ENCODE results near the gene JARID2.

The JARID2 gene

DNA sequence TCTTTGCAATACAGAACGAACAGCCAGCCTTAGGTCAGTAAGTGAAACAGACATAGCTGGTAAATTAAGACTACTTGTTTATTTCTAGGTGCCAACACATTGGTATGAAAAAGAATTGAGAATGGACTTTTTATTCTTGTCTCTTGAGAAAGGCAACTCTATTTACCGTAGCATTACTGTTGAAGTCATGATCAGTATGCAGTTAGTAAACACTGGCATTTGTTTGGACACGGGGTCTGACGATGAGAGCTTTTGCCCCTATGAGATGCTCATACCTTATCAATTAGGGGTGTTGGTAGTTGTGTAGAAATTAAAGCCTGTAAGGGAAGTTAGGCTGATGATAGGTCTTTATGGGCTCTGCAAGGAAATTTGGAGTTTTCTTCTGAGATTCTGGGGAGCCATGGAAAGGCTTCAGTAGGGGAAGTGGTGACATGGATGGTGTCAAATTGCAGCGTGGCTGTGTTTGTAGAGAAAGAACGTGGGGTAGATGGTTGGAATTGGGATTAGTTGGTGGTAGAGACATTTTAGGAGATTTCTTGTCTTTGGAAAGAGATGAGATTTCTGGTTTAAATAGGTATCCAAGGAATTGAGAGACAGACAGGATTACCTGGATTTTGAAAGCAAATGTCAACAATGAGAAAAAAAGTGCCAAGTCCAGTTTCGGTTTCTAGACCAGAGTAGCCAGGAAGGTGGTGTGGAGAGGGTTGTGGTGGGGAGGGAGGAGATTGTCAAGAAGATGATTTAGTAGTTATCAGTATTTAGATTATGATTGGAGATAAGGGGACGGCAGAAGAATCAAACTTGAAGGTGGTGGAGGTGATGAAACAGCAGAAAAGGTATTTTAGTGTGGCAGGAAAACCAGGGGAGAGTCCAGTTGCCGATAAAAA lies 116.6 kb downstream of the JARID2 start:
- DNase-seq, result no peak

DNA sequence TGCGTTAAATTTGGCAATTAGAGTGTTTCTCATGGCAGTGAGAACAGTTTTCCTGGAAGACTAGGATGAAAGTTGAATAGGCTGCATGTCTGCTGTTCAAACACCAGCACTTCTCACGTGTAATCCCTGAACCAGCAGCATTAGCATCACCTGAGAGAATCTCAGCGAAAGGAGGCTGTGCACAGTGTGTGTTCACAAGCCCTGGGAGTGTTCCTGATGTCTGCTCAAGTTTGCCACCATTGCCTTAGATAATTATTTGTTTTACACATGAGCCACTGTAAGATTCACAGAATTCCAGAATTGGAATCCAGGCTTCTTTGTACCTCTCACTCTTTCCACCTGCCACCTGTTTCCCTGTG lies 117.3 kb downstream of the JARID2 start:
- DNase-seq, result no peak

- no peak for DNase-seq
Observed at GRCh38 chr6:15363523-15364400, 117.9 kb downstream of the JARID2 start.

DNA sequence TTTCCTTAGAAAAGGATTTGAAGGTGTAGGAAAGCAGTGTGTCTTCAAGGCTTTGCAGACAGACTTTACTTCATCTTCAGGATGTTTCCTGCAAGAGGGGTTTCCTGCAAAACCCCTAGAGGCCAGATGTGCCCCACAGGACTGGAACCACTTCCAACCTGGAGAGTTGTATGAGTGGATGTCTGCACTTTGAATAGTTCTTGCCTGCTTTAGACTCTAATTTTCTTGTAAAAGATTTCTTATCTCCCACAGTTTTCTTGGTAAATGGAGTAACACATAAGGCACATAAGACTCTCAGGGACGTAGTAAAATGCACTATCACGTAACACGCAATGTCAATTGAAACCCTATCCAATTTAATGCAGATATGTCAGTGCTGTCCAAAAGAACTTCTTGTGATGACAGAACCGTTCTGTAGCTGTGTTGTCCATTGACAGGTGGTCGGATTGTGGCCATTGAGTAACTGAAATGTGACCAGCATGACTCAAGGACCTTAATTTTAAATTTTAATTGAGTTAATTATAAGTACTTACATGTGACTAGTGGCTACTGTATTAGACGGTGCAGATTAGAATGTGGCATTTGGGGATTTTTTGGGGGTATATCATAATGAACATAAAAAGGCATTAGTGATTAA lies 118.7 kb downstream of the JARID2 start:
- DNase-seq, result no peak

DNA sequence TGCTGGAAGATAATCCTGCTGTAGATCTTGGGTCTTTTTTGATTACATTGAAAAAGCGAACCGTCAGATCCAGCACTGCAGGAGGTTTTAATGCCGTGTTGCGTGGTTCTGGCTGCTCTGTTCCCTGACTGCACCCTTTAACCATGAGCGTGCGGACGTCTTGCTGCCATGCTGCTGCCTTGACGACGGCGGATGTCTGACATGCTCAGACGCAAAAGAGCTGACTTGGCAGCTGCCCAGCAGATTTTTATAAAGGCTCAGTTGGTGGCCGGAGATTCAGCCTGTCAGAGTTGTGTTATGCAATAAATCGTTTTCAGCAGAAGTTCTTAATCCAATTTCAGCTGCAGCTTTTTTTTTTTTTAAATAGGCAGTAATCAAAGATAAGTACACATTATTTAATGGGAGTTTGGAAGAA lies 119.4 kb downstream of the JARID2 start:
- DNase-seq, result no peak

DNA sequence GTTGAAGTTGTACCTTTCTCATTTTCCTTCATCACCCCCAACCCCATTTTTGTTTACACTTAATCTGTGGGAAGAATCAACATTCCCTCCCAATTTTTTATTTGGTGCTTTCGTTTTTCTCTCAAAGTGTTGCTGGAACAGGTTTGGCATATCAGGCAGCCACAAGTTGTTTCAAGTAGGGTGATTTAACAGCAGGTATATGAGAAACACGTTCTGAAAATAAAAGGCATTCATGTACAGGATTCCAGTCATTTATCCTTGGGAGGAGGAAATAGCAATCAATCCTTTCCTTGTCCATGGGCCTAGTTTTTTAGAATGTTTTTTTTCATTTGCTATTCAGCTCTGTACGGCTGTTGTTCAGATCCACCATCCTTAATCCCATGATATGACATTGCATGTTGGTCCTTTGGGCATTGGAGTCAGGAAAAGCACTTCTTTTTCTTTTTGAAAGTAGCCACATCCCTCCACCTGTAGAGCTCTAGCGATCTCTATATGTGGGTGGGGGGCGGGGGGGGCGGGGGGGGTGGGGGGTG lies 120.2 kb downstream of the JARID2 start:
- no peak for DNase-seq

DNA sequence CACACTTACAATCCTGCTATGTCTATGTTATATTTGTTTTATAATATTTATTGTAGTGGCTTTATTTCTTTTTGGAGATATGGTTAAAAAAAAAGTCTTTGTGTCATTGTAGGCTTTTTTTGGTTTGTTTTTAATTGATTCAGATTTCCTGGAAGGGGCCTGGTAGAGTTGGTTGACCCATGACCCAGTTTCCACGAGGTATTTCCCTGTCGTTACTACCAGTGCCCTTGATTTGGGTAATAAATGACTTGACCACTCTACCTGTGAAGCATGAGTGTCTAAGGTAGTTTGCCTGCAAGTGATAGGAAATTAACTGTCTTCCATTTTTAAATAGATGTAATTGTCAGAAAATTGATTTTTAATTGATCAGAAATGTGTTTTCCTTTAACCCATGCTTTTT lies 121.0 kb downstream of the JARID2 start:
- DNase-seq, result no peak

DNA sequence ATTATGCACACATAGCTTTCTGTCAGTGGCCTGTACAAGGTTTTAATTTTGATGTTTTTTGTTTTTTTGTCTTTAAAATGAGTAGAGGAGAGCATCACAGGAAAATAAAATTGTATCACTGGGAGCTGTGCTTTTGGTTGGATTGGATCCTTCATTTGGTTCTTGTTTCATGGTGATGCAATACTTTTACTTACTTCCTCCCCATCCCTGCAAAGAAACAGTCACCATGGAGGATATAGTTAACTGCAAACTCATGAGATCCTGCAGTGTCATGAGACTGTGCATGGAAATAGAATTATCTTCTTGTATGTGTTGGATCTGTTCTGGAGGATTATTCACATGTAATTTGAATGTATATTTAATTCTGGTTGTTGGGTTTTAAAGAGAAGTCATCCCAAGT lies 122.3 kb downstream of the JARID2 start:
- no peak for DNase-seq

DNA sequence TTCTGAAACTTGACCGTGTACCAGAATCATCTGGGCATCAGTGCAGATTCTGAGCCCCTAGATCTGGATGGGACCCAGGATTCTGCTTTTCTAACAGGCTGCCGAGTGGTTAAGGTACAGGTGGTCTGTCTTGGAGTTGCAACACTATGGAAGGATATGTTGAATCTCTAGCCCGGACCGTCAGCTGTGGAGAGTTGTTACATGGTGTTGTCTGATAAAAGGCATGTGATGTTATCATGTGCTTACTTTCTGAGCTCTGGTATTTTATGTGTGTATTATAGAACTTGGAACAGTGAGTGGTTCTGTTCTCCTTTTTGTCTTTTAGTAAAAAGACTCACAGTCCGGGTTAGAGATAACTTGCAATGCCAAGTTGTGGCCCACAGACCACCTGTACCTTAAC lies 123.0 kb downstream of the JARID2 start:
- no peak for DNase-seq

GRCh38 chr6:15369838-15370237 lies 124.0 kb downstream of the JARID2 start:
- no peak for DNase-seq

DNA sequence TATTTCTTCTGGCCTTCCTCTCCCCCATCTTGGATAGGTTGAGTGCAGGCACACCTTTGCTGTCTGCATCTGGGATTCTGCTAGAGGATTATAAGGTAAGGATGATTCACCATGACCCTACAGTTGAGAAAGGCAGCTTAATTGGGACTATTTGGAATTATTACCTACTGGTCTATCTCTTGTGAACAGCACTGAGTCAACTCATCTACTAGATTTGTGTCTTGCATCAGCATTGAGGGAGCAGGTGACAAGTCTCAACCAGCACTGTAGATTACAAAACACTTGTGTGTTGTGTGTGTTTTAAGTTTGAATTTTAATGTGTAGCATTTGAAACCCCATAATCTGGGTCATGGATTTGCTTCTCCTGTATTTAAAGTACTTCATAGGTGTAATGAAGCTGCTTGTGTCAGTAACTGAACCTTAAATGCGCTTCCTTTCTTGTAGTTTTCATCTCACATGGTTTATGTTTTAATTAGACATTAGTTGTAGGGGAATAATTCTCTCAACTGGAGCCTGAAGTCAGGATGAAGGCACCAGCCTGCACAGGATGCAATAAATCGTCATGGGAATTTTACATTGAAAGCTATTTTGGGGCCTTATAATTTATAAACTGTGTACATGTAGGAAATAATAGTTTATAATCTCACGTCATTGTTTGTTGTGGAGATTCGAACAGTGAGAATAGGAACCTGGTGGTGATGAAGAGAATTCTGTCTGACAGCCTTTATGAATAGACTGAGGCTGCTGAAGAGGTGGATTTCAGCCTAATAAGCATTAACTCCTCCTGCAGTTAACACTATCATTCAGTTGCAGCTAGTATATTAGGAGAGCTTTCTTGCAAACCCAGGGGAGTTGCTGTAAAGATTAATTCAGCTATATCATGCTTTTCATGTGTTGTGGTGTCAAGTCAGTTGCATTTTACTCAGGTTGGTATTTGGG lies 125.1 kb downstream of the JARID2 start:
- DNase-seq, result no peak

GRCh38 chr6:15372932-15373331 lies 127.1 kb downstream of the JARID2 start:
- DNase-seq, result no peak

DNA sequence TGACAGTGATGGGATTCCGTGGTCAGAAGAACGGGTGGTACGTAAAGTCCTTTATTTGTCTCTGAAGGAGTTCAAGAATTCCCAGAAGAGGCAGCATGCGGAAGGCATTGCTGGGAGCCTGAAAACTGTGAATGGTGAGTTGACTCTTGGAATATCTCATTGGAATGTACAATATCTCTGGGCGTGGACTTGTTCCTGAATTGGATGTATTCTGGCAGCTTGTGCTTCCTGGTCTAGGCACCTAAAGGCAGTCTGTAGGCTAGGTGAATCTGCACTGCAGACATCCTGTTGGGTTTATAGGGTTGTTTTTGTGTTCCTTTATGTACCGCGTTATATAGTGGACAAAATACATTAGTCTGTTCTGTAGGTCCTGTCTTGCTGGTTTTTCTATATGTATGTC lies 128.2 kb downstream of the JARID2 start:
- DNase-seq, result no peak

DNA sequence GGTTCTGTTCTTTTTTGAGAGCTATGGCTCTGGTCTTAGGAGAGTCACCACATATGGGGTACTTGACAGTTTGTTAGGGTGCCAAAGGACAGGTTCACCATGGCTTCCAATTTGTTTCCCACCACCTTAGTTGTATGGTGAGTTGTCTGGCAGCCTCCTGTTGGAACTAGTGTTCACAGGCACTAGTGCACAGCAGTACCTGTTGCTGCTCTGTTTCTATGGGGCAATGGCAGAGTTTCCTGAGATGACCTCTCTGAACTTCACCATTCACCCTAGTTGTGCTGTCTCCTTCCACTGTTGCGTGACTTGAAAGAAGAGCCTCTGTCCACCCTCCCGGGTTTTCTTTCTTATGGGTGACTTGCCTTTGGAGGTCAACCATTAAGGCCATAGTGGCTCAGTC lies 129.1 kb downstream of the JARID2 start:
- DNase-seq, result no peak

DNA sequence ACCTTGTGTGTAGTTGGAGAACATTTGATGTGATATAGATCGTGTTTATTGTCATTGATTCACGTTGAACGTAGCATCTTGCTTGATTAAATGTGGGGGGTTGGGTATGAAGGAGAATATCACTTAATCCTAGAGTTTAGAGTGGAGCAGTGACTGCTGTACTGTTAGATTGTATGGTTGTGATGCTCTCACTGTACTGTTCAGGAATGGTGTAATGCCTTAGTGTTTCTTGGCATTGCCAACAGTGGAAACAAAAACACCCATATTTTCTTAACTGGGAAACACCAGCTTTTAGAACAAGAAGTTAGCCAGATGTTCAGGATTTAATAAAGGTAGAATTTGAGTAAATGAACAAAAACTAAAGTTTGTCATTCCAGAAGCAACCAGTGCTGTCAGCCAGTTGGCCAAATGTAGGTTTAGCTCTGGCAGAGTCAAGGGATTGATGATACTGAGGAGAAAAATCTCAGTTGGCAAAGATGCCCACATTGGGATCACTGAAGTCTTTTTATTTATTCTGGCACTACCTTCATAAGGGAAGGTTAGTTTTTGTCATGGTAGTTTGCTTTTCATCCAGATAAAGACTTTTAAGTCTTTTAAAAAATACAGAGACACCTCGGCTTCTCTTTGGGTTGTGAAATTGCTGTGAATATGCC lies 129.9 kb downstream of the JARID2 start:
- no peak for DNase-seq

DNA sequence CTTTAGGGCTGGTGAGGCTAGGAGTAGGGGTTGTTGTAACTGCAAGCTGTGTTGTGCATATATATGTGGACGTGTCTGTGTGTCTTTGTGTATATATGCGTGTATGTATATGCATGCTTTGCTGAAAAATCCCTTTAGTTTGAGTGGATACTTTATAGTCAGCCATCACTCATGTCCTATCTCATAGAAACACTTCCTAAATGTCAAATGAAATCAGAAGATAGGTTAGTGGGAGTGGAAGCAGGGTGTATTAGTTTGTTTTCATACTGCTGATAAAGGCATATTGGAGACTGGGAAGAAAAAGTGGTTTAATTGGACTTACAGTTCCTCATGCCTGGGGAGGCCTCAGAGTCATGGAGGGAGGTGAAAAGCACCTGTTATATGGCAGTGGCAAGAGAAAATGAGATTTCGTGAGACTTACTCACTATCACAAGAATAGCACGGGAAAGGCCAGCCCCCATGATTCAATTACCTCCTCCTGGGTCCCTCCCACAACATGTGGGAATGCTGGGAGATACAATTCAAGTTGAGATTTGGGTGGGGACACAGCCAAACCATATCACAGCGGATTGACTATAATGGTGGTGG lies 131.1 kb downstream of the JARID2 start:
- DNase-seq, result no peak

- no peak for DNase-seq
Observed at GRCh38 chr6:15378272-15378671, 132.4 kb downstream of the JARID2 start.

- DNase-seq, result no peak
Observed at GRCh38 chr6:15378866-15379265, 133.0 kb downstream of the JARID2 start.

DNA sequence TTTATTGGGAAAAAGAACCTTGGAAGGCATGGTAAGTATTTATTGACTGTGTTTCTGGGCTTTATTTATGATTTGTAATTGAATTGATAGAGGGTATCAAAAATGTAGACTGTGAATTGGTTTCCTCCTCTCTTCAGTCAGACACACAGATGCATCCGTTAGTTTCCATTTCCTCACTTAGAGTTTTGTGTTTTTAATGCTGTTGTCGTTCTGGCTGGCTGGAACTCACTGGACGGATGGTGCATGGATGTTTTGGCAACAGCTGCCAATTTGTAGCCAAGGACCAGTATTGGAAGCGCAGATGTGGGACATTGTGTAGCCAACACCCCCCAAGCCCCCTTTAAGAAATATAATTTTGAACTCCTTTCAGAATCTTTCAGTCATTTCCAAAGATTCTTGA lies 134.5 kb downstream of the JARID2 start:
- DNase-seq, result no peak

DNA sequence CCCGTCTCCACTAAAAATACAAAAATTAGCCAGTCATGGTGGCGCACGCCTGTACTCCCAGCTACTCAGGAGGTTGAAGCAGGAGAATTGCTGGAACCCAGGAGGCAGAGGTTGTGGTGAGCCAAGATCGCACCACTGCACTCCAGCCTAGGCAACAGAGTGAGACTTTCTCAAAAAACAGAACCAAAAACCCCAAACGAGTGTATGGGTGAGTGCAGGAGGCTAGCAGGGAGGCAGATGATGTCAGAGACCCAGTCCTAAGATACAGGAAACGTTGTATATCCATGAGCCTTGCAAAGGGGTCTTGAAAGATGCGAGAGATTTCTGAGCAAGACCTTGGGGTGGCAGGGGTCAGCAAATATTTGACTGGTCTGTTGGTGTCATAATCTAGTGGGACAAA lies 136.2 kb downstream of the JARID2 start:
- no peak for DNase-seq

DNA sequence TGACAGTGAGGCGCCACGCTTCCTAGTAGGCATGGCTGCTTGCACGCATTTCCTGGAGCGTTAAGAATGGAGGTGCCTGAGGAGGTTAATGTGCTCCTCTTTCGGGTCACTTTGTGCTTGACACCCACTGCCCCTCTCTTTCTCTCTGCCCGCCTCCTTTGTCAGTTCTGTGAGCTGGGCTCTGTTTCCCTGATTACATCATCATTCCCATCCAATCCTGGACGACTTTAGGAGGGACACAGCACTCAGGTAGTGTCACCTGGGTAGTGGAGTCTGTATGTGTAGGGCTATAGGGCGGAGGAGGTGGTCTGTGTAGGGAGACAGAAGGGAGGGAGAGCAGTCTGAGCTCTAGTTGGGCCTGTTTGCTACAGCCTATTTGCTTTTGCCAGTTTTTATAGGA lies 136.8 kb downstream of the JARID2 start:
- DNase-seq, result no peak
